Activated T-helper 2 cell treated with anti-CD3 and anti-CD28 coated beads, Interferon-gamma antibody, Interleukin-2, Interleukin-4, amounts not matched to agents 10 μg/mL and 5 μg/mL and 100 μg/mL, durations not matched to agents 14 hours and 24 hours and 36 hours (primary cell): ENCODE results near the gene NDUFA13. TPM values are rescaled to one million over a fixed set of nuclear protein-coding genes. Genes with fewer than 3 reads are reported as not detected.
A peak's percentile ranks its signal among the peaks of the same experiment; 100 is the strongest.

Source experiments
- DNase-seq: peaks from one replicate; pipeline ENCODE4 v3.0.0; 2021; ENCODE audit warnings: low spot score
- H3K27ac Mint-ChIP-seq: one replicate; pipeline ENCODE4 v1.8.0; 2021; ENCODE audit warnings: mixed read lengths
- H3K27me3 Mint-ChIP-seq: one replicate; pipeline ENCODE4 v1.8.0; 2021; ENCODE audit warnings: low read depth, mixed read lengths
- H3K36me3 Mint-ChIP-seq: one replicate; pipeline ENCODE4 v1.8.0; 2021; ENCODE audit warnings: low read depth, mixed read lengths
- H3K4me1 Mint-ChIP-seq: one replicate; pipeline ENCODE4 v1.8.0; 2021; ENCODE audit warnings: low read depth, mixed read lengths
- H3K4me3 Mint-ChIP-seq: one replicate; pipeline ENCODE4 v1.8.0; 2021; ENCODE audit warnings: low read depth, mild to moderate bottlenecking, moderate library complexity, mixed read lengths
- H3K9me3 Mint-ChIP-seq: one replicate; pipeline ENCODE4 v1.8.0; 2021; ENCODE audit warnings: mixed read lengths
- intact Hi-C: fragments of 100-400 bp; cut with micrococcal nuclease; formaldehyde crosslinking; loops from one replicate; pipeline ENCODE4 v1.15.1; 2023
- total RNA-seq: library from RNA; stranded (reverse); gene quantifications from 2 replicates; pipeline ENCODE4 v1.2.3, GENCODE V29; 2022

Gene NDUFA13
- total RNA-seq, 1 donor from 2014 or later = 393 TPM

DNA sequence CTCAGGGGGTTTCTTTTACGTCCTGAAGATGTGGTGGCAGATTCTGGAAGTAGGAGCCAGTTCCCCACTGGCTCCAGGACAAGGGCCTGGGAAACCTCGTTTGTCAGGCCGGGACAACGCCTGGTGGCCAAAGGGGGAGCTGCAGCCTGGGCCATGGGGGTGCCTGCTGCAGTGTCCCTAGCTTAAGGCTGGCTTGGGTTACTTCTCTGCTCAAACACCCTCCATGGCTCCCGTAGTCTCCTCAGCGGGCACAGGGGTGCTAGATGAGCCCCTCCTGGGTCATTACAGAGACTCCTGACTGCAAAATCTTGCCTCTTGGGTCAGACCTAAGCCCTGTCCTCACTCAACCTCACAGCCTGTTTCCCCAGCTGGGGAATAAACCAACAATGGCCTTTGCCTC lies 36.8 kb downstream of the NDUFA13 start:
- no peak overlapping the region for H3K27ac Mint-ChIP-seq
- intact Hi-C loops = no loop called here
- peaks cover 3% of the 10 kb centered on the region for H3K27me3 Mint-ChIP-seq
- H3K9me3 Mint-ChIP-seq = no peaks in the 10 kb centered on the region
- no peak for DNase-seq
- H3K36me3 Mint-ChIP-seq = no peaks in the 10 kb centered on the region
- H3K4me3 Mint-ChIP-seq = no peak overlapping the region
- peaks cover 2% of the 10 kb centered on the region for H3K4me1 Mint-ChIP-seq

DNA sequence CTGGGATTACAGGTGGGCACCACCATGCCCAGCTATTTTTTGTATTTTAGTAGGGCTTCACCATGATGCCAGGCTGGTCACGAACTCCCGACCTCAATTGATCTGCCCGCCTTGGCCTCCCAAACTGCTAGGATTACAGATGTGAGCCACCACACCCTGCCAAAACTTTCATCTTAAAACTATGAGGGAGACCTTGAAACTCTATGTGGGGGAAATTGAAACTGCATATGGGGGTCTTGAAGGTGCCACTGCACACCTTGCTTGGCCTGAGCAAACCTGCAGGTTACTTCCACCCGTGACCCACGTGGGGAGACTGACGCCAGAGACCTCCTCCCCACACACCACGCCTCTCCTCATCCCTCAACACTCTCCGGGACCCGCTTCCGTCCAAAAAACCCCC lies 37.6 kb downstream of the NDUFA13 start:
- H3K4me1 Mint-ChIP-seq = peaks cover 2% of the 10 kb centered on the region
- no peaks in the 10 kb centered on the region for H3K9me3 Mint-ChIP-seq
- DNase-seq = no peak
- H3K27me3 Mint-ChIP-seq = peaks cover 3% of the 10 kb centered on the region
- no peaks in the 10 kb centered on the region for H3K36me3 Mint-ChIP-seq
- intact Hi-C loops = loop anchor here (1.0 kb wide), 1 partner anchor 21 kb away; no protein-coding TSS in a partner anchor
- no peak overlapping the region for H3K27ac Mint-ChIP-seq
- H3K4me3 Mint-ChIP-seq = no peak overlapping the region

DNA sequence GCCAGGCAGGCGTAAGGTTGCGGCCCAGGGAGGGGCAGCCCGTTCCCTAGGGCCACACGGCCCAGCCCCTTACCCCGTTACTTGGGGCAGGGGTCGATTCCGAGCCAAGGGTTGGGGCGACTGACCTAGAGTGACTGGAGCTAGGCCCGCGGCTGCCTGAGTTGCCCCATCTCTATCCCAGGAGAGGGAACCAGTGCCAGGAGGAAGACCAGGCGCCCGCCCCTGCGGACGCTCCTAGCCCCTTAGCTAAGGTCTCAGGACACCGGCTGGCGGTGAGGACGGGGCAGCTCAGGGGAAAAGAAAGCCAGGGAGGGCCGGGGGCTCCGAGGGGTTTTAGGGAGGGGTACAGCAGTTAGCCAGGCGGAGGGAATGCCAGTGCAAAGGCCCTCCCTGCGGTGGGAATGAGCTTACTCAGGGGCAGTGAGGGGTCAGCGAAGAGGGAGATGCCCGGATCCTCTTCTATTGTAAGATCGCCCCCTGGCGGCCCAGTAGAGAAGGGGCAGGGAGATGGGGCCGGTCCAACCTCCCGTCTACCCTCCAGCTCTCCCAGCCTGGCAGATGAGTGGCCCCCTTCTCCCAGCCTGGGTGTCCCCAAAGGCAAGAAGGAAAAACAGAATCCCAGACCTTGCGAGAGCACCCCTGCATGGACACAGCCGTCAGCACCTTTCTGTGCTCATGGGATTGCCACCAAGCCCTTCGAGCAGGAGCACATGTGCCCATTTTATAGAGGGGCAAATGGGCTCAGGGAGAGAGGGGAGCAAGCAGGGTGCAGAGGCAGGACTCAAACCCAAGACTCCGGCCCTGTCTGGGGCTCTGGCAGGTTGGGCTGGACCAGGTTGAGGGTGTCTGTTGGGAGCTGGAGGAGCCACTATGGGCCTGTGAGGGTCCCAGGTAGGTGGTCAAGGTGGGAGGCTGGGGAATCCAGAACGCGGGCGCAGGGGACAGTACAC lies 38.3 kb downstream of the NDUFA13 start:
- peak; percentile 40 for DNase-seq
- H3K4me1 Mint-ChIP-seq = peaks cover 2% of the 10 kb centered on the region
- H3K36me3 Mint-ChIP-seq = peaks cover 6% of the 10 kb centered on the region
- no peaks in the 10 kb centered on the region for H3K9me3 Mint-ChIP-seq
- no peak overlapping the region for H3K4me3 Mint-ChIP-seq
- intact Hi-C loops = loop anchor here (1.0 kb wide), 1 partner anchor 22 kb away; no protein-coding TSS in a partner anchor
- H3K27me3 Mint-ChIP-seq = no peaks in the 10 kb centered on the region
- no peak overlapping the region for H3K27ac Mint-ChIP-seq

DNA sequence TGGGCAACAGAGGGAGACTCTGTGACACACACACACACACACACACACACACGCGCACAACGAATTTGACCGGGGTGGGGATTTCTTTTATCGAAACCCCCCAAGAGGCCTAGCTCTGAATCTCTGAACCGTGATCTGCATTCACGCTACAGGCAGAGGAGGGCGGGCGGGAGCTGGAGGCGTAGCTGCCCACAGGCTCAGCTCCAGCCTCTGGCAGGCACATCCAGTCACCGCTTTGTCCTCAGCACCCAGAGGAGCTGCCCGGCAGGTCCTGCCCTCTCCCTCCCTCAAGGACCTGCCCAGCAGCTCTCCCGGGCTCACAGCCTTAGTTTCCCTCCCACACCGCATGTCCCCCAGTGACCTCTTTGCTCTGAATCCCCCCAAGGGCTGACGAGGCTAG lies 42.0 kb downstream of the NDUFA13 start:
- DNase-seq = no peak
- intact Hi-C loops = no loop called here
- Mint-ChIP-seq H3K4me3 (no peak overlapping the region), H3K4me1 (peaks cover 7% of the 10 kb centered on the region), H3K27me3 (no peaks in the 10 kb centered on the region), H3K9me3 (no peaks in the 10 kb centered on the region), H3K36me3 (peaks cover 30% of the 10 kb centered on the region), H3K27ac (no peak overlapping the region)

DNA sequence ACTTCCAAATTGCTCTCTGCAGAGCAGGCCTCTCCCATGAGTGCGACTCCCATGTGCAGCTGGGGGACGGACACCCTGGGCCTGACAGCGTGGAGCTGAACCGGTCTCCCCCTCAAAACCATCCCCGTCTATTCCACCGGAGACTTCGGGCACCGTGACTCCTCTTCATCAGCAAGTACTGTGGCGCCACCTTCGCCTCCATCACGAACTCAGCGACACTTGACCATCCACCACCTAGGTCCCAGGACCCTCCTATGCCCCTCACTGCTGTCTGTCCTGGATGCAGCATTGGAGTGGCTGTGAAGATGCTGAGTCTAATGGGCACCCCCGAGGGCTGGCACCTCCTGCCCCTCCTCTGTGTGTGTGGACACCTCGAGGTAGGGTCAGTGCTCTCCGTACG lies 42.6 kb downstream of the NDUFA13 start:
- Mint-ChIP-seq H3K4me1 (peaks cover 7% of the 10 kb centered on the region), H3K4me3 (no peak overlapping the region), H3K27ac (no peak overlapping the region), H3K27me3 (no peaks in the 10 kb centered on the region), H3K9me3 (no peaks in the 10 kb centered on the region), H3K36me3 (peaks cover 32% of the 10 kb centered on the region)
- intact Hi-C loops = no loop called here
- no peak for DNase-seq

DNA sequence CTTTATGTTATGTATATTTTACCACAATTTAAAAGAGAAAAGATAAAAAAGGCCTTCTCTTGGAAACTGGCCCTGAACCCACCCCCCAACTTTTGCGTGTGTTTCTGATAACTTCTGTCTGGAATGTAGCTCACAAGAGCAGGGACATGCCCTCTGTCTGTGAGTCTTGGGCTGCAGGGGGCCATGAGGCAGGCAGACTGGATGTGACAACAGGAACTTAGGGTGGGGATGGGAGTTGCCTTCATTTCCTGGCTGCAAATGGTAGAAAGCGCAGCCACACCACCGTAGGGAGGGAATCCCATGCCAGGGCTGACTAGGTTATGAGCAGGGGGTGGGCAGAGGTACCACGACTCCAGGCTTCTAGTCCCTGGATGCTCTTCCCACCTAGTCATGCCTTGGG lies 43.9 kb downstream of the NDUFA13 start:
- Mint-ChIP-seq H3K27me3 (no peaks in the 10 kb centered on the region), H3K4me3 (no peak overlapping the region), H3K9me3 (no peaks in the 10 kb centered on the region), H3K27ac (no peak overlapping the region), H3K36me3 (peaks cover 43% of the 10 kb centered on the region), H3K4me1 (peaks cover 4% of the 10 kb centered on the region)
- DNase-seq = no peak
- intact Hi-C loops = no loop called here

DNA sequence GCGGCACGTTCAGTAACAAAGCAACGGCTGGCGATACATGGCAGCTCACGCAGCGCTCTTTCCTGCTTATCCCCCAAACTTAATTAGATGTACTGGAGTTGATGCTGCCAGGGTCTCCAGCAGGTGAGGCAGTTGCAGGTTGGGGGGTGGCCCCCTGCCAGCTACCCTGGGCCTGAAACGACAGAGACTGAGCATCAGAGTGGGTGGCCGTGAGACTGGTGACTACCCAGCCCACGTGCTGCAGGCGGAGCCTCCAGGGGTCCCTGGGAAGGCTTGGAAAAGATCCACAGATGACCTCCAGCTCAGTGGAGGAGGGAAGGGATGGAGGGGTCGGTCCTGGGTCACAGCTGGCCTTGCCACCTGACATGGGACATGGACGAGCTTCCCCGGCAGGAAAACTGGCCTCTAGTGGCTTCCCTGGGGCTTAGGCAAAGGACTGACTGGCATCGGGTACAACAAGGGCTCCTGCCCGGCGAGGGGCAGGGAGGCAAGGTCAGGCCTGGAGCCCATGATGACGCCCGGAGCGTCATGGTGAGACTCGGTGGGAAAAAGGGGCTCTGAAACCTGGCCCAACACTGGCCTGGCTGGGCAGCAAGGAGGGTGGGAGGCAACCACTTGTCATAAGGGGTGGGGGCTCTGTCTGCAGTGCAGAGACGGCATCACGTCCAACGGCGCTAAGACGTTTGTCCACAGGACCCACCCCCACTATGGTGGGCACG lies 46.1 kb downstream of the NDUFA13 start:
- intact Hi-C loops = no loop called here
- no peak for DNase-seq
- Mint-ChIP-seq H3K4me1 (peaks cover 4% of the 10 kb centered on the region), H3K9me3 (no peaks in the 10 kb centered on the region), H3K27ac (no peak overlapping the region), H3K27me3 (no peaks in the 10 kb centered on the region), H3K36me3 (peaks cover 52% of the 10 kb centered on the region), H3K4me3 (no peak overlapping the region)

DNA sequence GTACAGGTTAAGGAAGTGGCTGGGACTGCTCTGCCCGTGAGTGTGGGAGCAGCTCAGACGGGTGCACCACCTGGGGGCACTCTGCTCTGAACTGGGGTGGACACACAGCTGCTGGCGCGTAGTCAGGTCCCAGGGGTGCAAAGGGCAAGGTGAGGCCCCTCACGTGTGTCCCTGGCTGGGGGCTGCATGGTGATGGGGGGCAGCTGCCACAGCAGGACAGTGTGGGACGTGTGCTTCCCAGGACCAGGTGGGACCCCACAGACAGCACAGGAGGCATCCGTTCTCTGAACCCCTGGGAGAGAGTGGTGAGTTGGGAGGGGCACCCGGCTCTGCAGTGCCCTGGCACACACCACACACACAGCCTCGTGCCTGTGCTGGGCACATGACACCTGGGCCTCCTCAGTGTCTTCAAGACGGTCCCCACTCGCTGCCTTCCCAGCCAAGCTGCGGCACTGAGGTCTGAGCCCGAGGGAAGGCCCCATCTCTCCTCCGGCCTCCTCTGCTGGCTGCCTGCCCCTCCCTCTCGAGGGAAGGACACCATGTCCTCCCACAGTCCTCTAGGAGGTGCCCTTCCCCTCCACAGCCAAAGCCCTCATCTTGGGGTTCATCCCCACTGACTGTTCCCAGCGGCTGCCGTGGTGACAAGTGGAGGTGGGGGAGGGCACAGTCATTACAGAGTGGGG lies 46.8 kb downstream of the NDUFA13 start:
- H3K9me3 Mint-ChIP-seq = no peaks in the 10 kb centered on the region
- H3K27me3 Mint-ChIP-seq = no peaks in the 10 kb centered on the region
- intact Hi-C loops = no loop called here
- H3K4me1 Mint-ChIP-seq = peaks cover 4% of the 10 kb centered on the region
- H3K27ac Mint-ChIP-seq = no peak overlapping the region
- DNase-seq = no peak
- H3K4me3 Mint-ChIP-seq = no peak overlapping the region
- H3K36me3 Mint-ChIP-seq = peaks cover 57% of the 10 kb centered on the region

DNA sequence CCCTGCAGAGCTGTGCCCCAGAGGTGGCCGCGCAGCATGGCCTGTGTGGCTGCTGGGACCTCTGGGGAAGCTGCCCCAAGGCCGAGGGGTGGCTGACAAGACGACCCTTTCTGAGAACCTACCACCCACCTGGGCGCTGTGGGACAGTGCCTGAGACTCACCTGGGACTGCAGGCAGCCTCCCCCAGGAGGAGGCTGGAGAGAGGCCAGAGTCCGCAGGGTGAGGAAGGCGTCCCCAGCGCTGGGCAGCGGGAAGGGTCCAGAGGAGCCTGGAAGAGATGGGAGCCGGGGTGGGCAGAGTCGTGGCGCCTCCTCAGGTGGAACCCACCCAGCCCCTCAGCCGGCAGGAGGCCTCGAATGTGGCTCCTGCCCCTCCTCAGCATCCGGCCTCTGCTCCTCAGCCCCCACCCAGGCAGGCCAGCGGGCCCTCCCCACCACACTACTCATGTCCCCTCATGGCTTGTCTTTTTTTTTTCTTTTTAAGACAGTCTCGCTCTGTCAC lies 47.4 kb downstream of the NDUFA13 start:
- peaks cover 59% of the 10 kb centered on the region for H3K36me3 Mint-ChIP-seq
- no peak overlapping the region for H3K4me3 Mint-ChIP-seq

DNA sequence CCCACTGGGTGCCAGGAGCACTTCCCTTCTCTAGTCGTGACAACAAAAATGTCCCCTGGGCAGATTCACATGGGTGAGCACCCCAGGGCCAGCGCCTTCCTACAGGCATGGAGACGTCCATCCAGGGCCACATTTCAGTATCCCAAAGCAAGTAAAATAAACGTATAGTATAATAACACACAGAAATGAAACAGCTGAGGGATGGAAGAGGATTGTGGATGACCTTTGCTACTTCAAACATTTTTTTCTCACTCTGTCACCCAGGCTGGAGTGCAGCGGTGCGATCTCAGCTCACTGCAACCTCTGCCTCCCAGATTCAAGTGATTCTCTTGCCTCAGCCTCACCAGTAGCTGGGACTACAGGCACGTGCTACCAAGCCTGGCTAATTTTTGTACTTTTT lies 50.3 kb downstream of the NDUFA13 start:
- Mint-ChIP-seq H3K4me3 (no peak overlapping the region), H3K4me1 (peaks cover 5% of the 10 kb centered on the region), H3K27me3 (no peaks in the 10 kb centered on the region), H3K9me3 (no peaks in the 10 kb centered on the region), H3K36me3 (peaks cover 71% of the 10 kb centered on the region), H3K27ac (no peak overlapping the region)
- no peak for DNase-seq
- intact Hi-C loops = no loop called here

More for the DNA sequence above, 47.4 kb downstream of the NDUFA13 start:
- Mint-ChIP-seq H3K9me3 (no peaks in the 10 kb centered on the region), H3K27ac (no peak overlapping the region), H3K4me1 (peaks cover 4% of the 10 kb centered on the region), H3K27me3 (no peaks in the 10 kb centered on the region)
- no peak for DNase-seq
- intact Hi-C loops = no loop called here

DNA sequence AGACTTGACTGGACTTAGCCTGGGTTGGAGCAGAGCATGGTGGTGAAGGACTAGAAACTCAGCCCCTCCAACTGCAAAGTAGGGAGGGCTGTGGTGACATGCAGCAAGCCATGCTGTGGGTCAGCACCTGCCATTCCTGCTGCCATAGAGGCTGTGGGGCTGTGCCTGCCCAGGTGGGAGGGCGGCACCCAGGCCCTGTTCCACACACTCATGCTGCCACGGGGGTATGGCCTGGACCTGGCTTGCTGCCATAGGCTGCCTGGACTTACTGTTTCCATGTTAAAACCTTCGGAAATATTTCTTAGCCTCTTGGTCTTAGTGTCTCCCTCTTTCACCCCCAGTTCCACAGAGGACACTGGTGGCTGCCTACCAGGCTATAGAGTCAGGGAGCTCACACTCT lies 51.4 kb downstream of the NDUFA13 start:
- no peaks in the 10 kb centered on the region for H3K27me3 Mint-ChIP-seq
- H3K36me3 Mint-ChIP-seq = peaks cover 60% of the 10 kb centered on the region
- intact Hi-C loops = no loop called here
- no peak overlapping the region for H3K27ac Mint-ChIP-seq
- H3K9me3 Mint-ChIP-seq = no peaks in the 10 kb centered on the region
- DNase-seq = no peak
- H3K4me1 Mint-ChIP-seq = peaks cover 5% of the 10 kb centered on the region
- no peak overlapping the region for H3K4me3 Mint-ChIP-seq

DNA sequence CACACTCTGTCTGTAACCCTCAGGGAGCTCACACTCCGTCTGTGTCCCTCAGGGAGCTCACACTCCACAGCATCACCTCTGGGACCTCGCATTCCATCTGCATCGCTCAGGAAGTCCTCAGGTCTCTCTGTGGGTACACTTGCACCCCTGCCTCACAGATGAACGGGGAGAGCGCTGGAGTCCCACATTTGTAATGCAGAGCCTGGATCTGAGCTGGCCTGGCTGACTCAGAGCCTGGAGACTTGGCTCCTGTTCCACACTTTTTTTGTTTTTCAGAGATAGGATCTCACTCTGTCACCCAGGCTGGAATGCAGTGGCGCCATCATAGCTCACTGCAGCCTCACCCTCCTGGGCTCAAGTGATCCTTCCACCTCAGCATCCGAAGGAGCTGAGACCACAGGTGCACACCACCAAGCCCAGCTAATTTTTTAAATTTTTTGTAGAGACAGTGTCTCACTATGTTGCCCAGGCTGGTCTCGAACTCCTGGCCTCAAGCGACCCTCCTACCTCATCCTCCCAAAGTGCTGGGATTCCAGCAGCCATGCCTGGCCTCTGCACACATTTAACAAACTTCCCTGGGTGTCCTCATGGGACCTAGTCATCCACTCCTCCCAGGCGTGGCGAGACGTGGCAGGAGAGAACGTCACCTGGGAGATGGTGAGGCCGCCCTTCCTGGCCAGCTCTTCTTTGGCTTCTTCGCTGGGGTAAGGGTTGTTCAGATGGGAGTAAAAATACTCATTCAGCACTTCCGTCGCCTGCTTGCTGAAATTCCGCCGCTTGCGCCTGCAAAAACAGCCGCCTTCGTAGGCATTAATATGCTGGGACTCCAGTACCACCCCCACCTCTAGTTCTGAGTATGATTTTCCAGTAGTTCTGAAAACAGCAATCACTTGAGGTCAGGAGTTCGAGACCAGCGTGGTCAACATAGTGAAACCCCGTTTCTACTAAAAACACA lies 53.1 kb downstream of the NDUFA13 start:
- intact Hi-C loops = no loop called here
- H3K36me3 Mint-ChIP-seq = peaks cover 53% of the 10 kb centered on the region
- no peaks in the 10 kb centered on the region for H3K27me3 Mint-ChIP-seq
- peaks cover 5% of the 10 kb centered on the region for H3K4me1 Mint-ChIP-seq
- H3K27ac Mint-ChIP-seq = peak overlapping the region; percentile 46
- DNase-seq = no peak
- H3K4me3 Mint-ChIP-seq = no peak overlapping the region
- no peaks in the 10 kb centered on the region for H3K9me3 Mint-ChIP-seq
